NOMO-1 (cell line): ENCODE data around the gene TSPAN9.

Experiments used
- DNase-seq, 2 experiments: peaks; one replicate each; lab custom pipeline; 2025; ENCODE audit not compliant: unreplicated experiment in 2 of 2; lab: John Stamatoyannopoulos, UW

TSPAN9 gene

DNA sequence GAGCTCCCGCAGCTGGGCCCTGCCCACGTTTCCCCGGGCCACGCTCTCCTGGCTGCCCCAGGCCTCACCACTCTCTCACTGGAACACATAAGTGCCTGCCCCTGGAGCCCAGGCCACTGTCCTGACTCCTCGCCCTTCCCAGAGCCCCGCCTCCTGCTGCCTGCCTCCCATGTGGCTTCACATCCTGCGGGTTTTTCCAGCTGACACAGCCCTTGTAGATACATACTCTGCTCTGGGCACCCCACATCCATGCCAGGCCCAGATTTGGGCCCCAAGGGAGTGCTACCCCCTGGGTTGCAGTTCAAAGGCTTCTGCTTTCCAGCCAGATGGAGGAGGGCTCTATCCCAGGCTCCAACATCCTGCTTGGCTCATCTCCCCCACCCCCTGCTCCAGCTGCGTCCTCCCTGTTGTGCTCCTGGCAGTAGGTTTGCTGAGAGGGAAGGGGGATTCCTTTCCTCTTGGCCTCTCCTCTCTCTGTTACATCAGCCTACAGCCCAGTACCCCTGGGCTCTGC is 60.1 kb downstream of the TSPAN9 start:
- DNase-seq: no peak

DNA sequence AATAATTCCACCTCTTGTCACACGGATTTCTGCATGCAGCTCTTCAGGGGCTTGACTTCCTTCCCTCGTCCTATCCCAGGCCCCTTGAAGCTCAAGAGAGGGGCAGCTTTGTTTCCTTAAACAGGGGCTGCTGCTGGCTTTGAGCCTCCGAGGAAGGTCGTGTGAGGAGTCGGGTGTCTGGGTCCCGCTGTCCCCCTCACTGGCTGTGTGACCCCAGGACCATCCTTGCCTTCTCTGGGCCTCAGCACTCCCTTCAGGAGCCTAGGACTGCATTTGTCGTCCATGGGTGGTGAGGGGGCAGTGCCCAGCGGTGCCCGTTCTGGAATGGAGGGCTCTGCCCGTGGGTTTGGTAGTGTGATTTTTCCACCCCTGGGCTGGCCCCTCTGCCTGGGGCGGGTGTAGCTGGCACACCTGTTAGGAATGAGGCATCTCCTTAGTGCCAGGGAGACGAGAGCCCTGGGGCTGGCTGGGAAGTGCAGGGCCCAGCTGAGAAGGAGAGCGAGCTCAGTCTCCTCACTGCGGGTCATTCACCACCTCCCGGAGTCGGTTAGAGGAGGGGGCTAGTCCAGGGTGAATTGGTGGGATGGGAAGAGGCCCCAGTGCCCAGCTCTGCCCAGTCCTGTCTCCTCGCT is 60.8 kb downstream of the TSPAN9 start:
- DNase-seq: no peak

DNA sequence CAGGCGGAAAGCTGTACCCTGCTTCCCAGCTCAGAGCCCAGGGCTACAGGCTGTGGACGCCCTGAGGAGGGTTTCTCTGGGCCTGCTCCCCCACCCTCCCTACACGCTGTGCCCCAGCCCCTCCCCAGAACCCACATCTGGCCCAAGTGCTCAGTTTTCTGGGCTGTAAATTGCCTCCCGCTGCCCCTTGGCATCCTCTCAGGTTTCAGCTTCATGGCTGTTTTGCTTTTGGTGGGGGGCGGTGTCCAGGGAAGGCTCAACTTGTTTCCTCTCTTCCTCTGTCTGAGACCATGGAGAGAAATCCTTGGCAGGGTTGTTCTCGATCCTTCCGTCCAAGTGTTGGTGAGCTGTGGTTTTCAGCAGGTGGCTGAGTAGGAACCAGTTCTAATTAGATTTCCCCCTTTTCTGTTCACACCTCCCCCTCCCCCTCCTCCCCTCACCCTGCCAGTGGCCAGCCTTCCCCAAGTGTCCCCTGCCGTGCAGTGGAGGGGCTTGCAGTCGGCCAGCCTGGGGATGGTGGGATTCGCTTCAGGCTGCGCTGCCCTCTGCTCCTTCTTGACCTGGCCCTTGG is 61.8 kb downstream of the TSPAN9 start:
- DNase-seq: no peak

DNA sequence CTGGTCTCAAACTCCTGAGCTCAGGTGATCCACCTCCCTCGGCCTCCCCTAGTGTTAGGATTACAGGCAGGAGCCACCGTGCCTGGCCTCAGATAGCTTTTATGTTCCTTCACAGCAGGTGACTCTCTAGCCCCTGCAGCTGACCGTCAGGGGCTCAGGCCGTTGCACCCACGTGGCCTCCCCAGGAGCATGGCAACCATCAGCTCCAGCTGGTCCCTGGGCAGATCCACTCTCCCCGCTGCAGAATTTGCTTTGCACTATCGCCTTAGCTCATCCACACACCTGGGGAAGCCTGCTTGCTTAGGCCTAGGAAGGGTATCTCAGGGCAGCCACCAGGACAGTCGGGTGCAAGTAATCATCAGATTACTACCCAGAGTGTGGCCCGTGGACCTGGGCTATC is 62.6 kb downstream of the TSPAN9 start:
- DNase-seq: no peak

DNA sequence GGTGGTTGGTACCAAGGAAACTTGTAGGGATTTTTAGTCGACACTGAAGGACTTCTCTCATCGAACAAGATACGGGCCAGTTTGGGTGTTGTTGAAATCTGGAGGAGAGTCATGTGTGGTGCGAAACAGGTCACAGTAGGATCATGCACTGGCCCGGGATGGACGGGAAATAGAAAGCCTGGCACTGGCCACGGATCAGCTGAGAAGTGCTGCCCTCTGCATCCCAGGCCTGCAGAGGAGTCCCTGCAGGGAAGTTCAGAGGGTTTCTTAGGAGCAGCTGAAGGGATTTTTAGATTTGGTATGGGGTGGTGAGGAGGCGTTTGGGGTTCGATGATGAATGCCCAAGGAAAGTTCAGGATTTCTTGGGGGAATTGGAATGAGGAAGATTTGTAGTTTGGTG is 63.1 kb downstream of the TSPAN9 start:
- DNase-seq: no peak

DNA sequence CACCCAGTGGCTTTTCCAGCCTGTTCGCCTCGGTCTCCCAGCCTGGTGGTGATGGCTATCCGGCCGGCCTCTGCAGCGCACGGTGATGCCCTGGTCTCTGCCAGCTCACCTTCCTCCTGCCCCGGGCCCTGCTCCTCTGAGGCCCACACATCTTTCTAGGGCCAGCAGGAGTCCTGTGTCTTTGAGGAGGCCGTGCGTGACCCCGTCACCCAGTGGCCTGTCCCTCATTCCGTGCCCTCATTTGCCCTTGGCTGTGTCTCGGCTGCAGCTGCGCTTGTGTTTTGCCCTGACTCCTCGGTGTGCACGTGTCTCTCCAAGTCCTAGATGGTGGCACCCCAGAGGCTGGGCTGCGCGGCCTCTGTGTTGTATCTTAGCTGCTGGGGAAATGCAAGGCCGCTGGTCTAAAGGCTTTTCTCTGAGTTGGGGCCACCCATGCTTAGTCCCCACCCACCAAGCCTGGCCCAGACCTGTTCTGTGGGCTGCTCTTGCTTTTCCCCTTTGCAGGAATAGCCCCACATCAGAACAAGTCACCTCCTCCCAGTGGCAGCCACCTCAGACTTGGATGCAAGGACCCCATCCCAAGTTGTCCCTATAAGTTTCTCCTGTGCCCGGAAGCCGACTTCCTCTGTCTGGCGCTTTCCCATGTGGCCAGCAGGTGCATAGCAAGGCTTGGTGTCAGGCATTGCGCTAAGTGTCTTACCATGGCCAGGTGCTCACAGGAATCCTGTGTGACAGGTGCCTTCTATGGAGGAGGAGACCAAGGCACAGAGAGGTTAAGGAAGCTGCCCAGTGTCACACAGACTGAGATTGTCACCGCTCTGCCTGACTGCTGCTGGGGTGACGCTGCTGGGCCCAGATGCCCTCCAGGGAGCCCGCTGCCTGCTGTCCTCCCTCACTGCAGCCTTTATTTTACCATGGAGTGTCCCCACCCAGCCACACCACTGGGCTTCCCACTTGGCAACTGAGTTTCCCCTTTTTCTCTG is 64.5 kb downstream of the TSPAN9 start:
- no peak for DNase-seq

DNA sequence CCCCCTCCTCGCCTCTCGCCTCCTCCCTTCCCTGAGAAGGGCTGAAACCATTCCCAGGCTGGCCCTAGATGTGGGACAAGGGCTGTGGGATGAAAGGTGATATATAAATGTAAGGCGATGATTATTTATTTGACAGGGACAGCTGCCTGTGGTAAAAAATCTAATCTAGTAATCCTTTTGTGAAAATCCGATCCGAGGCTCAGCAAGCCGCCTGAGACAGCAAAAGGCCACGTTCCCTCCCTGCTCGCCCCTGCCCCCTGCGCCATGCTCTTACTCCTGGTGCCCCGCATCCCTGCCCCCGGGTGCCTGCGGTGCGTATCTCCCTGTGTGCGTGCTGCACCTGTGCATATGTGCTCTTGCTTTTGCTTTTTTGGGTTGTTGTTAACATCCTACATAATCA is 65.2 kb downstream of the TSPAN9 start:
- DNase-seq: no peak

DNA sequence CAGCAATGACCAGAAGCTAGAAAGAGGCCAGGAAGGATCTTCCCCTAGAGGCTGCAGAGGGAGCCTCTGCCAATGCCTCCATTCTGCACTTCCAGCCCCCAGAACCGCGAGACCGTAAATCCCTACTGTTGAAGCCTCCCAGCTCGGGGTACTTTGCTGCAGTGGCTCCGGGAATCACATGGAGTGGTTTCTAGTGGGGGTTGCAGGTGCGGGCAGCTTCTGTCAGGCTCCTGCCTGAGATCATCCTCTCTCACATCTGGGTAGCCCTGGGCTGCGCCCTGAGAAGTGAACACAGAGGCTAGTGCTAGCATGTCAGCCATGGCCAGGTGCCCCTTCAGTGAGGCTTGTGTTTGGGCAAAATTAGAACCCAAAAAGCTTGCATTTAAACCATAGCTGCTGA is 67.3 kb downstream of the TSPAN9 start:
- DNase-seq: no peak

DNA sequence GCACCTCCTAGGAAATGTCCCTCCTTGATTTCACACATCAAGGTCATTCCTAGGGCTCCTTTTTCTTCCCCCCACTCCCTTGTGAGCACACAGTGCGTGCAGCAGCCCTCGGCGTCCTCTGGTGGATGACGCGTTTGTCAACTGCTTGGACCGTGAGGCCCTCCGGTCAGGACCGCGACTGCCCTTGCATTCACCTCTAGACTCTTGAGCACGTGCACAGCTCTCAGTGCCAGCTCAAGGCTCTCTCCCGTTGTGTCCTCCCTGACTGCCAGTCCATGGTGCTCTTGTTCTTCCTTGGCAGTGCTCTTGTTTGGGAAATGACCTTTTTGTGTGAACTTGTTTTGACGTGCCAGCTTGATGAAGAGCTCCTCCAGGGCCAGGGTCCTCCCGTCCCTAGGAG is 67.9 kb downstream of the TSPAN9 start:
- no peak for DNase-seq

DNA sequence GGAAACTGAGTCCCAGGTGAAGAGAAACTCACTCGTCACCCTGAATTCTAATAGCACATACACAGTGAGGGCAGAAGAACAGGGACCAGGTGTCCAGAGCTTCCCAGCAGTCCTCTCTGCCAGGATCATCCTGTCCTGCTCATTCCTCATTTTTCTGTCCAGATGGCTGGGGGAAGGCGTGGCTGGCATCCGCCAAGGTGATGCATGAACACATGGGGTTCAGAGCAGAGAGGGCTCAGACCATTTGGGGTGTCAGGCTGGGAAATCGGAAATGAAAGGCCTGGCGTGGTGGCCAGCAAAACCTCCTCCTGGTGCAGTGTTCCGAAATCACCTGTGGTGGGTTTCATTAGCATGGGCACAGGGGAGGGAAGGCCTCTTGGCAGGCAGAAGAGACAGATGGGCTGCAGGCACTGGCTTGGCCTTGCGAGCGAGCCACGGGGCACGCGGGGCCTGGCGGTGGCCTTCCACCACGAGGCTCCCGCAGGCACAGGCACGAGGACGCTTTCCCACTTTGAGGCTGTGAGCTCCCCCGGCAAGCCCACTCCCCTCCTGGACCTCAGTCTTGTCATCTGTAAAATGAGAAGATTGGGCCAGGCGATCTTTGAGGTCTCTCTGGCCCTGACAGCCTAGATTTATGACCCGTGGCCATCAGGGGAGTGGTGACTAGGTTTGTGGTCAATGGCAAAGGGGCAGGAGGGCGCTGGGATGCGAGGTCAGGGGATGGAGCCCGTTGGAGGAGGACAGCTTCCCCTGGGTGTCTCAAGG is 68.5 kb downstream of the TSPAN9 start:
- no peak for DNase-seq

DNA sequence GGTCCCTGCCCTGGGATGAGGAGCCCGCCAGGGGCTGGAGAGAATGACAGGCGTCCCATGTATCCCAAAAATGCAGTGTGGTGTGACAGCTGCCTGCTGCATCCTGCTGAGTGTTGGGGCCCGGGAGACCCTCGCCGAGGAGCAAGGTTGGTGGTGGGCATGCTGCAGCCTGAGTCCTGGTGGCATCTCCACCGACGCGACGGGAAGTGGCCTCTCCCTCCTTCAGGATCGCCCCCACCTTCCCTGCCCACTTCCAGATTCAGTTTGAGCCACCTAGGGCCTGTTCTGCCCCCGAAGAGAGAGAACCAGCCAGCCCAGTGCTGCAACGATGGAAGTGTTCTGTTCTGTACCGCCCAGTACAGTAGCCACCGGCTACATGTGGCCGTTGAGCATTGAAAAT is 70.1 kb downstream of the TSPAN9 start:
- no peak for DNase-seq

DNA sequence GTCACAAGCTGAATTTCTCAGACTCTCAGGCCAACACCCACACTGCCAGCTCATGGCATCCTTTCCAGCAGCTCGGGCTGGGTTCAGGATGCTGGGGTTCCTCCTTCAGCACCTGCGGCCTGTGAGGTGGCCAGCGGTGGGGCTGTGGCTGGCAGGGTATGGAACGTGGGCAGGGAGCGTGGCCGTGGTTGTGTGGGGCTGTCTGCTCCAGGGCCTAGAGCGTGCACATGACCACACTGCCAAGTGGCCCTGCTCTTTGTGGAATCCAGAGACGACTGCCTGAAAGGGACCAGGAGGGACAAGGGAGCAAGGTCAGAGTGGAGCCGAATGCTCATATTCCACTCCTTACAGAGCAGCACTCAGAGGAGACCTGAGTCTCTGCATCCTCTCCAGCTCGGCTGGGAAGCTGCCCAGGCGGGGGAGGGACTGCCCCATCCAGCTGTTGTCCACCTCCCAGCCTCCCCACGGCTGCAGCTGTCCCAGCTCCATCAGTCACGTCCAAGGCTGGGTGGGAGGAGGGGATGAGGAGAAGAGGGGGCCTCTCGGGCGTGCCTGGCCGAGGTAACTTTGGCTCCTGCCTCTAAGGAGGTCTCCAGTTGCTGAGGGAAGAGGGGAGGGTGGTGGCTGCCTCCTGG is 71.3 kb downstream of the TSPAN9 start:
- DNase-seq: no peak

DNA sequence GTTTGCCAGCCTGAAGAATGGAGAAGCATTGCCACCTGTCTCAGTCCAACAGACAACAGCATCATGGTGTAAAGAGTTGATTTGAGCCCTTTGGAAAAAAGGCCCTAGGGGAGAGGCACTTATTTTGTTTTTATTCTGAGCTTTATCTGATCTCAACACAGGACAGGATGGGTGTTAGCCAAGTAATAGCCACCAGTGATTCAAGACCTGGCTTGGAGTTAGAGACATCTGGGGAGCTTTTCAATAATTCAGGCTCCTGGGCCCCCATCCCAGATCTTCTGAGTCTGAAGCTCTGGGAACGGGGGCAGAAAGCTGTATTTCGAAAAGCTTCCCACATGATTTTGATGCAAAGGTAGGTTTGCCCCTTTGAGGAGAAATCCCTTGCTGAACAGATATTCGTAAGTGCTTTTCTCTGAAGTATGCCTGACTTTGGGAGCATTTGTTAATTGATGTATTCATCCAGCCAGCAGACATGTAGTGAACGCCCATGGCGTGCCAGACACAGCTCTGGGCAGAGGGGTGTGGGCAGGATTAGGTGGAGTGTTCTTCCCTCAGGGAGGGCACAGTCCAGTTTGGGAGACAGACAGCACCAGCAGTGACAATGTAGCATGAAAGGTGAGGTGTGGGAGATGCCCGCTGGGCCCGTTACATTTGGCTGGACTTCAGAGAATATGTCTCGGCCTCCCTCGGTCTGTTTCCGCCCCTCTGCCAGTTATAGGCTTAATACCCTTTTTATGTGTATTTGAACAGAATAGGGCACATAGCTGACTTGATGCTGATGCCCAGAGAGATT is 72.5 kb downstream of the TSPAN9 start:
- no peak for DNase-seq

DNA sequence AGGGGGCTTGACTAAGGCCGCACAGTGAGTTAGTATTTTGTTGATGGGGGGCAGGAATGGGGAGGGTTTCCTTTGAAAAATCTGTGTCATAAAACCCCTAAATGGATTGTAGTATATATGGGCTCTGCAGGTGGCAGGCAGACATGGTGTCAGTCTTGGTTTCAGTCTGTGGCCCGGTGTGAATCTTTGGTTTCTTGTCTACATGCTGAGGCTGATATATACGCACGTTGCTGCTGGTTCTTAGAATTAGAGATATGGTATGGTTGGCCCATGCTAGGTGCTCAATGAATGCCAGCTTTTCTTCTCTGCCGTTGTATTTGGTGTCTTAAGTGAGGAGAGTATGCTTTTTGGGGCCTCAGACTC is 73.1 kb downstream of the TSPAN9 start:
- no peak for DNase-seq

DNA sequence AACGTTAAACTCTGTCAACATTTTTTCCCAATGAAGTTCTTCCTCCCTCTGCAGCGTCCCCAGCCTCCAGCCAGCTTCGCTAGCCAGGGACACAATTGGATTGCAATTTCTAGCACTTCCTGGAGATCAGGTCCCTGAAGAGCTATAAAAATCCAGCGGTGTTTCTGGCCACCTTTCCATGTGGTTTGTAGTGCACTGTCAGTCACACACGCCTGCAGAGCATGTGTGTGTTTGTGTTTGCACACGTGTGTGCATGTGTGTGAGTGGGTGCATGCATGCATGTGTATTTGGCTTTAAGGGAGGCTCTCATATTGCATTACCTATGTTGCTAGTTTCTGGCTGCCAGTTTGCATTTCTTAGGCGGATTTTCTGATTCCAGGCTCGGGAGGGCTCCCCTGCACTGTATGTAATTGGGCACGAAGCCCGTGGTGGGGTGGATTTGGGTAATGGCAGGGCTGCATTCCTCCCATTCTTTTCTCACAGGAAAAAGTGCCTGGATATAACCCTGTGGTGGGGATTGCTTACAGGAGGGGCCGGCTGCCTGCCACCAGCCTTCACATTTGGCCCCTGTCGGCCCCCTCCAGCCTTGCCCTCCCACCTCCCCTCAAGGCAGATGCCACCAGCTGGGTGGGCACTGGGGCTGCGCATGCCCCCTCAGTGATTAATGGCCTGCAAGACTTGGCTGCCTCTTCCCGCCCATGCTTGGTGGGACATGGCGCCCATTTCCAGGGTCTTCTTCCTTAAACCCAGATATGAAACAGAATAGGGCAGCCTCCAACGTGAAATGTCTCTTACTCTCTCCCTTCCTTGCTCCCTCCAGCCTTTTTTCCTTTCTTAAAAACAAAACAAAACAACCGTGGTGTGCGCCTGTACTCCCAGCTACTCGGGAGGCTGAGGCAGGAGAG is 74.0 kb downstream of the TSPAN9 start:
- DNase-seq: no peak

DNA sequence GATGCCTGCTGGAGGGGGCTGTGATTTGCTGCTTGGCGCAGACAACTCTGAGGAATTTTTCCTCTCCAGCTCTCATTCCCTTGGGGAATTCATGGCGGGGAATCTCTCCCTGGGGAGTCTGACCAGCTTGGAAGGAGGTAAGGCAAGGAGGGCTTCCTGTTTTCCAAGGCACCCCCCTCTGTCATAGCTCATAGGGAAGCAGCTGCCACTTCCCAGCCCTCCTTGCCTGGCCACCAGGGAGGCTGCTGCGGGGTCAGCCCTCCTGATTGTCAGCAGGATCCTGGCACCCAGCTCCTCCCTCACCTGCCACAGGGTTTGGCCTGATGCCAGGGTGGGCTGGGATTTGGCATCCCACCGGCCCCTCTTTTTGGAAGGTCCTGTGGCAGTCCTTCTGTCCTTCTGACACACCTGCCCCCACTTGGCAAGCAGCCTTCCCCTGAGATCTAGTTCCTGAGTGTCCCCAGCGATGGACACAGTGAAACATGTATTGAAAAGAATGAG is 74.9 kb downstream of the TSPAN9 start:
- no peak for DNase-seq

DNA sequence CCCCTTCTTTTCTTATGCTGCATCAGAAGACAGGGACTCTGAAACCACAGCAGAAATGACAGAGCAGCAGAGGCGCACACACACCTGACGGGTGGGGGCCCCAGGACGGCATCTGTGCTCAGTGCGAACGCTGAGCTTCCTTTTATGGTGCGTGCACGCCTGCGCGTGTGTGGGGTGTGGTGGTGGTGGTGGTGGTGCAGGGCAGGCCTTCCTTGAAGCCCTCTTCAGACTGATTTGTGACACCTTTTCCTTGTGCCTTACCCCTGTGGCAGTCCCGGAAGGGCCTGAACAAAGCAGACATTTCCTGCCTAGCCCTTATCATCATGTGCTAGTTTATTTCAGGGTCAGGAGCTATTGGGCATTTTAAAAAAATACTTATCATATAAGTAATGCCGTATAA is 75.7 kb downstream of the TSPAN9 start:
- DNase-seq: no peak

DNA sequence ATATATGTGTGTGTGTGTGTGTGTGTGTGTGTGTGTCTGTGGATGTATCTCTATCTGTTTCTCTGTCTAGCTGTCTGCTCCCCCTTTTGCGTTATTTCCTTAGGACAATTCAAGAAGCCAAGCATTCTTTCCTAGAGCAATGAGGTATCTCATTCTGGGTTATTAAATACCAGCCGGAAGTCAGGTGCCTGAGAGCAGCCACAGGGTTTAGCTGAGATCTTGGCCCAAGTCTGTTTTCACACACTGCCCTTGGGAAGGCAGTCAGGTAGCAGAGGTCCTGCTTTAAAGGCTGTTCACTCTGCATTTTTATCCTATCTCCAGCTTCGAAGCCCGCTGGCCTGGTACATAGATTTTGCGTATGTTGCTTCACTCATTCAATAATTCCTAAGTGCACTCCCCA is 76.8 kb downstream of the TSPAN9 start:
- DNase-seq: no peak
